ENCODE data around the gene PTPN6. TPM values are rescaled to one million over a fixed set of nuclear protein-coding genes. Genes with fewer than 3 reads are reported as not detected.

The PTPN6 gene
- total and polyA plus RNA-seq, 2 donors from 2014 or later: 38.0 to 70.8 TPM

- DNase-seq: peak in 1 of 5 donors; percentile 59
- Histone ChIP-seq H3K27ac (ENCODE audit: low read depth in 2 of 2, low read length in 2 of 2) (peak overlapping the region in 1 of 2 donors; percentile 40), H3K36me3 (ENCODE audit: control insufficient read depth in 2 of 3, insufficient read depth in 3 of 3, low read length in 3 of 3) (no peaks in the 10 kb centered on the region), H3K9me3 (ENCODE audit: control insufficient read depth in 2 of 3, insufficient read depth in 1 of 3, low read length in 3 of 3) (no peaks in the 10 kb centered on the region), H3K4me3 (ENCODE audit: low read length in 3 of 3) (no peak overlapping the region), H3K9ac (ENCODE audit: low read length in 3 of 3) (no peak overlapping the region), H3K4me1 (ENCODE audit: control insufficient read depth in 2 of 3, insufficient read depth in 2 of 3, low read depth in 1 of 3, low read length in 3 of 3) (peaks cover 0 to 21% (median 18%) of the 10 kb centered on the region in 3 donors), H3K27me3 (ENCODE audit: control insufficient read depth, insufficient read depth, low read length) (no peaks in the 10 kb centered on the region)
- intact Hi-C loops (cut with DNase I): loop anchor here (10.0 kb wide), 1 partner anchor 146 kb away; the partner anchor contains the start of gene C1R
- no peak for TF ChIP-seq CTCF (IDR thresholded peaks at IDR 0.05; ENCODE audit: borderline replicate concordance, extremely low read depth, insufficient read depth)
- FAIRE-seq: no peak
These were observed 2.1 kb upstream of the PTPN6 start for GRCh38 chr12:6948873-6949594.

- no peak overlapping the region for H3K4me3 ChIP-seq (ENCODE audit: low read length in 3 of 3)
These were observed 755 bp upstream of the PTPN6 start for GRCh38 chr12:6950401-6950801.

GRCh38 chr12:6951551-6952120 is 480 bp downstream of the PTPN6 start:
- Histone ChIP-seq H3K4me1 (ENCODE audit: control insufficient read depth in 2 of 3, insufficient read depth in 2 of 3, low read depth in 1 of 3, low read length in 3 of 3) (peaks cover 0 to 8% (median 4%) of the 10 kb centered on the region in 3 donors), H3K9me3 (ENCODE audit: control insufficient read depth in 2 of 3, insufficient read depth in 1 of 3, low read length in 3 of 3) (no peaks in the 10 kb centered on the region), H3K4me3 (ENCODE audit: low read length in 3 of 3) (no peak overlapping the region), H3K9ac (ENCODE audit: low read length in 3 of 3) (no peak overlapping the region), H3K27me3 (ENCODE audit: control insufficient read depth, insufficient read depth, low read length) (no peaks in the 10 kb centered on the region), H3K36me3 (ENCODE audit: control insufficient read depth in 2 of 3, insufficient read depth in 3 of 3, low read length in 3 of 3) (no peaks in the 10 kb centered on the region), H3K27ac (ENCODE audit: low read depth in 2 of 2, low read length in 2 of 2) (peak overlapping the region in 1 of 2 donors; percentile 33)
- DNase-seq: peak in 1 of 5 donors; percentile 73
- intact Hi-C loops (cut with DNase I): no loop called here
- TF ChIP-seq CTCF (IDR thresholded peaks at IDR 0.05; ENCODE audit: borderline replicate concordance, extremely low read depth, insufficient read depth): no peak
- FAIRE-seq: no peak

More at GRCh38 chr12:6950401-6950801, 755 bp upstream of the PTPN6 start:
- DNase-seq (peak in 1 of 5 donors; percentile 27), FAIRE-seq (no peak)
- intact Hi-C loops (cut with DNase I): no loop called here
- Histone ChIP-seq H3K36me3 (ENCODE audit: control insufficient read depth in 2 of 3, insufficient read depth in 3 of 3, low read length in 3 of 3) (no peaks in the 10 kb centered on the region), H3K9ac (ENCODE audit: low read length in 3 of 3) (no peak overlapping the region), H3K4me1 (ENCODE audit: control insufficient read depth in 2 of 3, insufficient read depth in 2 of 3, low read depth in 1 of 3, low read length in 3 of 3) (peaks cover 0 to 16% (median 11%) of the 10 kb centered on the region in 3 donors), H3K27me3 (ENCODE audit: control insufficient read depth, insufficient read depth, low read length) (no peaks in the 10 kb centered on the region), H3K27ac (ENCODE audit: low read depth in 2 of 2, low read length in 2 of 2) (no peak overlapping the region), H3K9me3 (ENCODE audit: control insufficient read depth in 2 of 3, insufficient read depth in 1 of 3, low read length in 3 of 3) (no peaks in the 10 kb centered on the region)
- TF ChIP-seq CTCF (IDR thresholded peaks at IDR 0.05; ENCODE audit: borderline replicate concordance, extremely low read depth, insufficient read depth): no peak

Measured in kidney (tissue), 14 donors.